CD14-positive monocyte (primary cell): Measurements from ENCODE around the gene CMTM8. TPM values are rescaled to one million over a fixed set of nuclear protein-coding genes. Genes with fewer than 3 reads are reported as not detected.
"Not testable (repeated sequence)": the region's sequence is repeated elsewhere in the genome, so short reads cannot be mapped to it uniquely, and the experiment has no call there.

ENCODE experiments used
- DNase-seq, 3 donors: peaks; one replicate each; pipeline ENCODE4 v3.0.0-alpha.2; 2011 to 2022
- H2AFZ ChIP-seq: 2 replicates; pipeline ENCODE4 v1.6.0; 2012; ENCODE audit warnings: mild to moderate bottlenecking, low read depth, low read length, inconsistent platforms; ENCODE audit not compliant: insufficient read depth, poor library complexity, severe bottlenecking
- H3K27ac ChIP-seq, 2 donors: 1 replicate in 1 of 2; 2 replicates in 1 of 2; pipeline ENCODE4 v1.5.1; 2012 to 2013; ENCODE audit warnings: low read length in 2 of 2, control low read depth in 1 of 2, inconsistent platforms in 1 of 2, low read depth in 1 of 2, mild to moderate bottlenecking in 1 of 2
- H3K27me3 ChIP-seq, 2 donors: one replicate each; pipeline versions ENCODE4 v1.6.0 to v1.6.1; 2011 to 2013; ENCODE audit warnings: low read length in 2 of 2; ENCODE audit not compliant: control insufficient read depth in 2 of 2, insufficient read depth in 2 of 2
- H3K36me3 ChIP-seq, 2 donors: replicated peaks in 1 of 2; 1 replicate in 1 of 2; 2 replicates in 1 of 2; pipeline versions ENCODE4 v1.5.1 to v1.6.1; 2012 to 2013; ENCODE audit warnings: low read length in 2 of 2, control low read depth in 1 of 2, inconsistent platforms in 1 of 2, mild to moderate bottlenecking in 1 of 2; ENCODE audit not compliant: insufficient read depth in 2 of 2, control insufficient read depth in 1 of 2
- H3K4me1 ChIP-seq, 2 donors: 1 replicate in 1 of 2; 2 replicates in 1 of 2; pipeline versions ENCODE4 v1.5.1 to v1.6.1; 2012 to 2013; ENCODE audit warnings: low read length in 2 of 2, control low read depth in 1 of 2, inconsistent platforms in 1 of 2, mild to moderate bottlenecking in 1 of 2, moderate library complexity in 1 of 2; ENCODE audit not compliant: insufficient read depth in 2 of 2, control insufficient read depth in 1 of 2
- H3K4me2 ChIP-seq: replicated peaks from 2 replicates; pipeline ENCODE3; 2012; ENCODE audit warnings: low read length, moderate library complexity, mild to moderate bottlenecking; ENCODE audit not compliant: poor library complexity, severe bottlenecking; ENCODE audit errors: extremely low read depth
- H3K4me3 ChIP-seq, 3 experiments: fragments of 200-600 bp in 1 of 3; sonication (generic) in 1 of 3; replicated peaks in 1 of 3; 1 replicate in 2 of 3; 2 replicates in 1 of 3; pipeline ENCODE4 v1.5.1; 2011 to 2013; ENCODE audit warnings: low read length in 3 of 3, mild to moderate bottlenecking in 3 of 3, control low read depth in 2 of 3, low read depth in 2 of 3, inconsistent platforms in 1 of 3, moderate library complexity in 1 of 3
- H3K79me2 ChIP-seq: 2 replicates; pipeline ENCODE4 v1.6.0; 2012; ENCODE audit warnings: mild to moderate bottlenecking, control low read depth, inconsistent platforms, low read length, moderate library complexity; ENCODE audit not compliant: insufficient read depth
- H3K9ac ChIP-seq: 2 replicates; pipeline ENCODE4 v1.6.0; 2017; ENCODE audit warnings: low read length, mild to moderate bottlenecking; ENCODE audit not compliant: insufficient read depth, poor library complexity, severe bottlenecking
- H3K9me3 ChIP-seq, 2 donors: replicated peaks in 1 of 2; 1 replicate in 1 of 2; 2 replicates in 1 of 2; pipeline versions ENCODE4 v1.5.1 to v1.6.1; 2012 to 2013; ENCODE audit warnings: low read length in 2 of 2, control low read depth in 1 of 2; ENCODE audit not compliant: control insufficient read depth in 1 of 2, insufficient read depth in 1 of 2
- H4K20me1 ChIP-seq: 2 replicates; pipeline ENCODE4 v1.6.0; 2012; ENCODE audit warnings: mild to moderate bottlenecking, low read length, control low read depth, moderate library complexity; ENCODE audit not compliant: insufficient read depth
- H3K27ac Mint-ChIP-seq, 7 donors: one replicate each; pipeline ENCODE4 v1.8.0; 2020; ENCODE audit warnings: mild to moderate bottlenecking in 7 of 7, mixed read lengths in 7 of 7, moderate library complexity in 6 of 7, inconsistent platforms in 2 of 7
- H3K27me3 Mint-ChIP-seq, 3 donors: one replicate each; pipeline ENCODE4 v1.8.0; 2021 to 2022; ENCODE audit warnings: low read depth in 3 of 3, mild to moderate bottlenecking in 3 of 3, mixed read lengths in 3 of 3, moderate library complexity in 3 of 3, inconsistent platforms in 1 of 3
- H3K36me3 Mint-ChIP-seq, 2 donors: one replicate each; pipeline ENCODE4 v1.8.0; 2020; ENCODE audit warnings: mixed read lengths in 2 of 2, inconsistent platforms in 1 of 2, mild to moderate bottlenecking in 1 of 2
- H3K4me1 Mint-ChIP-seq: one replicate; pipeline ENCODE4 v1.8.0; 2020; ENCODE audit warnings: mild to moderate bottlenecking, mixed read lengths
- H3K4me3 Mint-ChIP-seq, 2 donors: one replicate each; pipeline ENCODE4 v1.8.0; 2020; ENCODE audit warnings: mild to moderate bottlenecking in 2 of 2, mixed read lengths in 2 of 2, moderate library complexity in 1 of 2
- H3K9me3 Mint-ChIP-seq, 7 donors: one replicate each; pipeline ENCODE4 v1.8.0; 2020 to 2022; ENCODE audit warnings: mixed read lengths in 7 of 7, mild to moderate bottlenecking in 6 of 7, moderate library complexity in 6 of 7, inconsistent platforms in 2 of 7
- CTCF ChIP-seq: fragments of 200-600 bp; IDR thresholded peaks from one replicate; pipeline ENCODE4 v1.8.0; 2022; ENCODE audit warnings: antibody characterized with exemption, mild to moderate bottlenecking
- WGBS: methylation state at CpG from one replicate; pipeline ENCODE4 v1.1.5; 2013; ENCODE audit warnings: missing lambda C conversion rate; ENCODE audit not compliant: insufficient coverage; 5-methylcytosine and 5-hydroxymethylcytosine counted together
- intact Hi-C, 2 donors: fragments of 100-400 bp; cut with micrococcal nuclease; formaldehyde crosslinking; loops; one replicate each; pipeline versions ENCODE4 v1.15.0 to v1.15.1; 2023
- polyA plus RNA-seq, 3 donors: library from polyadenylated mRNA; depleted of rRNA in 1 of 3; unstranded in 2 of 3; stranded (reverse) in 1 of 3; fragments of 300-500 nt in 2 of 3; fragments of >200 nt in 1 of 3; fragmentation: Illumina TruSeq in 2 of 3; gene quantifications; 1 replicate in 2 of 3; 2 replicates in 1 of 3; pipeline ENCODE4 v1.2.3, GENCODE V29; 2012 to 2021

CMTM8 gene
- polyA plus RNA-seq, 3 donors = 0.46 to 2.5 (median 0.94) TPM

GRCh38 chr3:32224016-32224516, 14.4 kb upstream of the CMTM8 start:
- no peaks in the 10 kb centered on the region for H3K4me1 ChIP-seq
- H3K27me3 ChIP-seq = no peaks in the 10 kb centered on the region
- H3K27ac Mint-ChIP-seq = no peak overlapping the region

DNA sequence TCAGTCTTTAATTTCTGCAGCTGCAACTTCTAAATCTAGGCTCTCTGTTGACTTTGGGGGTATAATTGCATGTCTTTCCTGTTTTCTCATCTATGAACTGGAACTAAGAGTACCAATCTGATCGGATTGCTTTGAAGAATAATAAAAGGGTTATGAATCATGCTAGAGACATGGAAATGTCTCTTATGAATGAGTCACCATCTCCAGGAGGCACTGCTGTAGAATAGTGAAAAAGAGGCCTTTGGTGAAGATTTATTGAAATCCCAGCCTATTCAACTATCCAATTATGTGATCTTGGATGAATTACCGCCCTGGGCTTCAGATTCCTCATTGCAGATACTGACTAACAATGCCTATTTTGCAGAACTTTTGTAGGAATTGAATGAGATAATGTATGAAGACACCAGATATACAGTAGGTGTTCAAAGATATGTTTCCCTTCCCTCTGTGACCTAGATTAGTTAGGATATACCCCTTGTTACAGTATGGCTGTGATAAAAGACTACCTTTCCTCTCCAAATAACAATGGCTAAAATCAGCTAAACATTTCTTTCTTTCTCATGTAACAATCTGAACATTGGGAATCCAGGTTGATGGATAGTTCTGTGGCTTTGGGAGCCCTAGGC, 11.5 kb upstream of the CMTM8 start:
- DNase-seq = no peak
- no peaks in the 10 kb centered on the region for H3K27me3 ChIP-seq
- H3K27ac ChIP-seq = no peak overlapping the region
- no peaks in the 10 kb centered on the region for H3K4me1 ChIP-seq
- no peaks in the 10 kb centered on the region for H3K79me2 ChIP-seq
- no peaks in the 10 kb centered on the region for H4K20me1 ChIP-seq
- H3K36me3 ChIP-seq = no peaks in the 10 kb centered on the region
- no peak overlapping the region for H3K4me2 ChIP-seq
- no peak overlapping the region for H2AFZ ChIP-seq
- TF ChIP-seq CTCF = no peak
- H3K9me3 ChIP-seq = no peaks in the 10 kb centered on the region
- Mint-ChIP-seq H3K4me1 (no peaks in the 10 kb centered on the region), H3K36me3 (no peaks in the 10 kb centered on the region), H3K27me3 (peaks cover 2 to 10% (median 4%) of the 10 kb centered on the region in 3 donors), H3K9me3 (peaks cover 0 to 8% (median 2%) of the 10 kb centered on the region in 7 donors), H3K4me3 (no peak overlapping the region), H3K27ac (no peak overlapping the region)
- intact Hi-C loops = no loop called here
- 80% methylated on average over 1 of the region's 2 CpGs for WGBS
- no peak overlapping the region for H3K4me3 ChIP-seq
- no peak overlapping the region for H3K9ac ChIP-seq

More at GRCh38 chr3:32224016-32224516, 14.4 kb upstream of the CMTM8 start:
- no peak for TF ChIP-seq CTCF
- Mint-ChIP-seq H3K4me3 (no peak overlapping the region), H3K36me3 (no peaks in the 10 kb centered on the region), H3K9me3 (peaks cover 2 to 16% (median 8%) of the 10 kb centered on the region in 7 donors), H3K4me1 (no peaks in the 10 kb centered on the region), H3K27me3 (peaks cover 2 to 10% (median 4%) of the 10 kb centered on the region in 3 donors)
- Histone ChIP-seq H3K4me2 (no peak overlapping the region), H3K36me3 (no peaks in the 10 kb centered on the region), H3K9me3 (peaks cover 7% of the 10 kb centered on the region in 2 donors), H3K27ac (no peak overlapping the region), H3K9ac (no peak overlapping the region), H4K20me1 (no peaks in the 10 kb centered on the region), H3K79me2 (no peaks in the 10 kb centered on the region), H3K4me3 (no peak overlapping the region), H2AFZ (no peak overlapping the region)
- intact Hi-C loops = no loop called here
- 90% methylated on average over 1 of the region's 5 CpGs for WGBS
- no peak for DNase-seq

DNA sequence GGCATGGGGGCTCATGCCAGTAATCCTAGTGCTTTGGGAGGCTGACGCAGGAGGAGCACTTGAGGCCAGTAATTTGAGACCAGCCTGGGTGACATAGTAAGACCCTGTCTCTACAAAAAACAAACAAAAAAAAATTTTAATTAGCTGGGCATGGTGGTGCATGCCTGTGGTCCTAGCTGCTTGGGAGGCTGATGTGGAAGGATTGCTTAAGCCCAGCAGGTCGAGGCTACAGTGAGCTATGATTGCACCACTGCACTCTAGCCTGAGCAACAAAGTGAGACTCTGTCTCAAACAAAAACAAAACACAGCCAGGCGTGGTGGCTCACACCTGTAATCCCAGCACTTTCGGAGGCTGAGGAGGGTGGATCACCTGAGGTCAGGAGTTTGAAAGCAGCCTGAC, 9.7 kb upstream of the CMTM8 start:
- H3K4me1 ChIP-seq, H4K20me1 ChIP-seq, H3K27ac ChIP-seq, H3K27ac Mint-ChIP-seq, H3K4me3 ChIP-seq, H3K9me3 Mint-ChIP-seq, intact Hi-C loops, H3K36me3 Mint-ChIP-seq, H3K4me1 Mint-ChIP-seq, H3K36me3 ChIP-seq, H3K27me3 ChIP-seq, DNase-seq, H3K27me3 Mint-ChIP-seq, H3K4me2 ChIP-seq, H3K79me2 ChIP-seq, H2AFZ ChIP-seq, H3K9me3 ChIP-seq, H3K9ac ChIP-seq, H3K4me3 Mint-ChIP-seq: not testable (repeated sequence)
- 63% methylated on average over 2 of the region's 4 CpGs for WGBS
